ENCODE results near the gene POLR2E.

- TF ChIP-seq CTCF (IDR thresholded peaks at IDR 0.05), result no peak
- no peak for TF ChIP-seq POLR2A (IDR thresholded peaks at IDR 0.05)
- TF ChIP-seq POLR2AphosphoS5 (IDR thresholded peaks at IDR 0.05), result no peak
These were observed 39.1 kb downstream of the POLR2E start for GRCh38 chr19:1055886-1056620.

Measured in sigmoid colon (tissue), 4 donors.